Ovary (tissue), 3 donors: ENCODE data around the gene NSFL1C.

Source experiments
- POLR2A ChIP-seq: fragments of 450-650 bp; IDR thresholded peaks from one replicate; pipeline ENCODE4 v1.6.1; 2017; ENCODE audit warnings: antibody characterized with exemption, mild to moderate bottlenecking, moderate library complexity
- TF ChIP-seq, protein P1 (sequence below), 3 donors: fragments of 450-650 bp in 2 of 3; fragments of 200-600 bp in 1 of 3; IDR thresholded peaks; one replicate each; pipeline versions ENCODE4 v1.5.1 to v1.8.0; 2016 to 2022; ENCODE audit warnings: antibody characterized with exemption in 3 of 3, mild to moderate bottlenecking in 1 of 3
- donor health status: DM: no; HTN: no; CAD: no.

- TF ChIP-seq, protein P1, sequence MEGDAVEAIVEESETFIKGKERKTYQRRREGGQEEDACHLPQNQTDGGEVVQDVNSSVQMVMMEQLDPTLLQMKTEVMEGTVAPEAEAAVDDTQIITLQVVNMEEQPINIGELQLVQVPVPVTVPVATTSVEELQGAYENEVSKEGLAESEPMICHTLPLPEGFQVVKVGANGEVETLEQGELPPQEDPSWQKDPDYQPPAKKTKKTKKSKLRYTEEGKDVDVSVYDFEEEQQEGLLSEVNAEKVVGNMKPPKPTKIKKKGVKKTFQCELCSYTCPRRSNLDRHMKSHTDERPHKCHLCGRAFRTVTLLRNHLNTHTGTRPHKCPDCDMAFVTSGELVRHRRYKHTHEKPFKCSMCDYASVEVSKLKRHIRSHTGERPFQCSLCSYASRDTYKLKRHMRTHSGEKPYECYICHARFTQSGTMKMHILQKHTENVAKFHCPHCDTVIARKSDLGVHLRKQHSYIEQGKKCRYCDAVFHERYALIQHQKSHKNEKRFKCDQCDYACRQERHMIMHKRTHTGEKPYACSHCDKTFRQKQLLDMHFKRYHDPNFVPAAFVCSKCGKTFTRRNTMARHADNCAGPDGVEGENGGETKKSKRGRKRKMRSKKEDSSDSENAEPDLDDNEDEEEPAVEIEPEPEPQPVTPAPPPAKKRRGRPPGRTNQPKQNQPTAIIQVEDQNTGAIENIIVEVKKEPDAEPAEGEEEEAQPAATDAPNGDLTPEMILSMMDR (IDR thresholded peaks at IDR 0.05), result no peak
- TF ChIP-seq POLR2A, result no peak
These were observed 11.3 kb upstream of the NSFL1C start for GRCh38 chr20:1477896-1478490.
